NB4 (cell line): ENCODE data around the gene RBM18.

Experiments
- DNase-seq: peaks from one replicate; pipeline ENCODE4 v3.0.0; 2010; ENCODE audit warnings: low read depth
- H3K4me3 ChIP-seq: one replicate; pipeline ENCODE4 v1.5.1; 2011; ENCODE audit warnings: mild to moderate bottlenecking, low read depth, low read length, moderate library complexity
- MYC ChIP-seq: IDR thresholded peaks from 2 replicates; pipeline ENCODE4 v1.6.1; 2011; ENCODE audit warnings: low read depth, low read length
- POLR2A ChIP-seq: IDR thresholded peaks from 2 replicates; pipeline ENCODE4 v1.6.1; 2011; ENCODE audit warnings: mild to moderate bottlenecking; ENCODE audit not compliant: insufficient read length; ENCODE audit errors: extremely low read depth
- TF ChIP-seq, protein P1 (sequence below): IDR thresholded peaks from 2 replicates; pipeline ENCODE4 v1.6.1; 2011; ENCODE audit warnings: low read depth, low read length
- TF ChIP-seq, protein P2 (sequence below): IDR thresholded peaks from one replicate; pipeline ENCODE4 v1.5.1; 2012; ENCODE audit warnings: low read depth, low read length

Gene RBM18

DNA sequence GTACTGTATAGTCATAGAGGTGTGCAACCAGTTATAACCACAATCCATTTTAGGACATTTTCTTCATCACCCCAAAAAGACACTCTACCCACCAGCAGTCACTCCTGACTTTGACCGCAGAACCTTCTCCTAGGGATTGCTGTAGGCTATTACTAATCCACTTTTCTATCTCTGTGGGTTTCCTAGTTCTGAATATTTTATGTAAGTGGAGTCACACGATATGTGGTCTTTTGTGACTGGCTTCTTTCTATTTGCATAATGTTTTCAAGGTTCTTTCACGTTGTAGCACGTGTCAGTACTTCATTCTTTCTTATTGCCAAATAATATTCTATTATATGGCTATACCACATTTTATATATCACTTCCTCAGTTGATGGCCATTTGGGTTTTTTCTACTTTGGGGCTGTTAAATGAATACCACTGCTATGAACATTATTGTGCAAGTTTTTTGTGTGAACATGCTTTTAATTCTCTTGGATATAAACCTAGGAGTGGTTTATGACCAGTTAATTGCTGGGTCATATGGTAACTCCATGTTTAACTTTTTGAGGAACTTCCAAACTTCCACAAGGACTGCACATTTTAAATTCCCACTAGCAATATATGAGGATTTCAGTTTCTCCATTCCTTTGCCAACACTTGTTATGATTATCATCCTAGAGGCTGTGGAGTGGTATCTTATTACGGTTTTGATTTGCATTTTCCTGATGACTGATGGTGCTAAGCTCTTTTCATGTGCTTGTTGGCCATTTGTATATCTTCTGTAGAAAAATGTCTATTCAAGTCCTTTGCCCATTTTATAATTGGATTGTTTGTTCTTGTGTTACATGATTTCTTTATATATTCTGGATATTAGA, 37.8 kb upstream of the RBM18 start:
- H3K4me3 ChIP-seq = no peak overlapping the region
- DNase-seq = no peak
- TF ChIP-seq, protein P1, sequence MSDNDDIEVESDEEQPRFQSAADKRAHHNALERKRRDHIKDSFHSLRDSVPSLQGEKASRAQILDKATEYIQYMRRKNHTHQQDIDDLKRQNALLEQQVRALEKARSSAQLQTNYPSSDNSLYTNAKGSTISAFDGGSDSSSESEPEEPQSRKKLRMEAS = no peak
- no peak for TF ChIP-seq POLR2A
- no peak for TF ChIP-seq MYC
- TF ChIP-seq, protein P2, sequence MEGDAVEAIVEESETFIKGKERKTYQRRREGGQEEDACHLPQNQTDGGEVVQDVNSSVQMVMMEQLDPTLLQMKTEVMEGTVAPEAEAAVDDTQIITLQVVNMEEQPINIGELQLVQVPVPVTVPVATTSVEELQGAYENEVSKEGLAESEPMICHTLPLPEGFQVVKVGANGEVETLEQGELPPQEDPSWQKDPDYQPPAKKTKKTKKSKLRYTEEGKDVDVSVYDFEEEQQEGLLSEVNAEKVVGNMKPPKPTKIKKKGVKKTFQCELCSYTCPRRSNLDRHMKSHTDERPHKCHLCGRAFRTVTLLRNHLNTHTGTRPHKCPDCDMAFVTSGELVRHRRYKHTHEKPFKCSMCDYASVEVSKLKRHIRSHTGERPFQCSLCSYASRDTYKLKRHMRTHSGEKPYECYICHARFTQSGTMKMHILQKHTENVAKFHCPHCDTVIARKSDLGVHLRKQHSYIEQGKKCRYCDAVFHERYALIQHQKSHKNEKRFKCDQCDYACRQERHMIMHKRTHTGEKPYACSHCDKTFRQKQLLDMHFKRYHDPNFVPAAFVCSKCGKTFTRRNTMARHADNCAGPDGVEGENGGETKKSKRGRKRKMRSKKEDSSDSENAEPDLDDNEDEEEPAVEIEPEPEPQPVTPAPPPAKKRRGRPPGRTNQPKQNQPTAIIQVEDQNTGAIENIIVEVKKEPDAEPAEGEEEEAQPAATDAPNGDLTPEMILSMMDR = no peak

DNA sequence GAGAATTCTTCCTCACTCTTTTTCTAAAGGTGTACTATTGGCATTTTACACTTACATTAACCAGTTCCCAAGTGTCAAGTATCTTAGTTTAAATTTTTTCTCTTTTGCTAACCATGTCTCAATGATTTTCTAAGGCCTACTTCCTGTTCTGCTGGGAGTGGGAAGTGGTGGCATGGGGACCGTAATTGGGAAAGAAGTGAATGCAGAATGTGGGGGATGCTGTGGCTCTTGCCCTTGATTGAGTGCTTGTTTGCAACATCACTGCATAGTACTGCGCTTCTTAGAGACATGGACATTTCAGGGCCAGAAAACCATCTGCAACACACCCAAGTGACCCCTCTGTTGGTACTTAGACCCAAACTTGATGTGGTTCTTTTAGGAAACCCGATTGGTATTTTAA, 32.9 kb upstream of the RBM18 start:
- H3K4me3 ChIP-seq = no peak overlapping the region
- DNase-seq = peak; percentile 73
- no peak for TF ChIP-seq POLR2A
- TF ChIP-seq, protein P2 = no peak
- no peak for TF ChIP-seq MYC
- TF ChIP-seq, protein P1 = no peak

DNA sequence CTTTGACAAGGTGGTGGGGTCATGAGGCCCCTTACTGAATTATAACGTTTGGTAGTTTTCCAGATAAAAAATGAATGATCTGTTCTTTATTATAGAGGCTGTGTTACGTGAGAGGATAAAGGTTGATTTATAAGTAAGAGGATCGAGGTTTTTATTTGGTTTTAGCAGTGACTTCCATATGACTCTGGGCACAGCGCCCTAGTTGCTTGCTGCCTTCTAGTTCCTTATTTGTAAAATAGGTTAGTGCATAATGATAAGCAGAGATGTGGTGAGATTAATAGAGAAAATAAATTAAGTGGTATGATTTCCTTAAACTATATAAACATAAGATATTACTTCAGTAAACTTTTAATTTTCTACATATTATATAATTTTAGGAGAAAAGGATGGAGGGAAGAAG, 29.9 kb upstream of the RBM18 start:
- TF ChIP-seq, protein P2 = no peak
- TF ChIP-seq, protein P1 = no peak
- TF ChIP-seq POLR2A (no peak), MYC (no peak)
- DNase-seq = no peak
- H3K4me3 ChIP-seq = no peak overlapping the region

DNA sequence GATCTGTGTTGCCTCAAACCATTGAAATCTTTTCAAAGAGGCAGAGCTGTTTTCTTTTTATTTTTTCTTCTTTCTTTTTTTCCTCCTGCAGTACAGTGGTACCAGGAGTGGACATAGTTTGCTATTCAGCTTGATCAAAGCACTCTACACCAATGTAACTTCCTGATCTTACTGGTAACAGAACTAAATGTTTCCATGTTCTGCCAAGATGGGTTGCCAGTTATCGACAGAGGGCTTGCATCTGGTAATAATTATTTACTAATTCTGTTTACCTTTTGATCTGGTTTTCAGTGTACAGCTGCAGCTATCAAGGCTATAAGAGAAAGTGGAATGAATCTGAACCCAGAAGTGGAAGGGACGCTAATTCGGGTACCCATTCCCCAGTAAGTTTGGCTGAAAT, 26.8 kb upstream of the RBM18 start:
- H3K4me3 ChIP-seq = no peak overlapping the region
- no peak for DNase-seq
- TF ChIP-seq MYC (no peak), POLR2A (no peak)
- TF ChIP-seq, protein P2 = no peak
- TF ChIP-seq, protein P1 = no peak

DNA sequence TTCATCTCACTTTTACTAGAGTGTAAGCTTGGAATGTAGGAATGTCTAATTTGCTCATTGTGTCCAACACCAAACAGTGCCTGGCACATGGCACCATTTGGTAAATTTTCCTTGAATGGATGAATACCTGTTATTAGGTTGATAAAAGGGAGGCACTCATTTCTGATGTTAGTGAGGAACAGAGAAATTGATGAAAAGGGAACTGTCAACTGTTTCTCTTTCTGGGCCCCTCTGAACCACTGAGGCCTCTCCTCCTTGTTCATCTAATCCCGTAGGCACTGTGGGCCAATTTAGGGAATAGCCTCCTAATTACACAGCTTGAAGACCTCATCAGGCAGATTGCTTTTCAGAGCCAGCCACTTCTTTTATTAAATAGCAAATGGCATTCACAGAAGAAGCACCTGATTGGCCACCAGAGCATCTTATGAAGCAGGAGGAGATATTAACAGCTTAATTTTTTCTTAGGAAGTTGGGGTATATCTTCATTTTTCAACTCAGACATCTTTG, 22.6 kb upstream of the RBM18 start:
- DNase-seq = no peak
- no peak overlapping the region for H3K4me3 ChIP-seq
- TF ChIP-seq MYC (no peak), POLR2A (no peak)
- TF ChIP-seq, protein P2 = no peak
- TF ChIP-seq, protein P1 = no peak
